Prostate gland (tissue), 2 donors: ENCODE measurements around the gene TARDBP. TPM values are rescaled to one million over a fixed set of nuclear protein-coding genes. Genes with fewer than 3 reads are reported as not detected.
"Not testable (repeated sequence)": the region's sequence is repeated elsewhere in the genome, so short reads cannot be mapped to it uniquely, and the experiment has no call there.

ENCODE experiments used
- DNase-seq: peaks from one replicate; pipeline ENCODE4 v3.0.0-alpha.2; 2019; ENCODE audit warnings: low spot score
- H3K27ac ChIP-seq, 2 donors: fragments of 200-600 bp; sonication (generic); 2 replicates each; pipeline ENCODE4 v1.5.1; 2017 to 2019
- H3K27me3 ChIP-seq: fragments of 200-600 bp; sonication (generic); replicated peaks from 2 replicates; pipeline ENCODE4 v1.5.1; 2019; ENCODE audit not compliant: insufficient read depth
- H3K36me3 ChIP-seq, 2 donors: fragments of 200-600 bp; sonication (generic); 1 replicate in 1 of 2; 2 replicates in 1 of 2; pipeline versions ENCODE4 v1.5.1 to v1.8.1; 2017 to 2019
- H3K4me1 ChIP-seq: fragments of 200-600 bp; sonication (generic); replicated peaks from 2 replicates; pipeline ENCODE4 v1.5.1; 2019
- H3K4me3 ChIP-seq, 2 donors: fragments of 200-600 bp; sonication (generic); 2 replicates each; pipeline ENCODE4 v1.5.1; 2017 to 2019
- H3K9me3 ChIP-seq: fragments of 200-600 bp; sonication (generic); 2 replicates; pipeline ENCODE4 v1.5.1; 2017
- POLR2A ChIP-seq: fragments of 450-650 bp; IDR thresholded peaks from one replicate; pipeline ENCODE4 v1.6.1; 2016; ENCODE audit warnings: antibody characterized with exemption, mild to moderate bottlenecking
- POLR2AphosphoS5 ChIP-seq: sonication (generic); formaldehyde crosslinking; IDR thresholded peaks from one replicate; pipeline ENCODE4 v1.6.1; 2017; ENCODE audit warnings: antibody characterized with exemption
- WGBS: methylation state at CpG from one replicate; pipeline ENCODE4 v1.1.5; 2018; 5-methylcytosine and 5-hydroxymethylcytosine counted together
- intact Hi-C: fragments of 100-400 bp; cut with DNase I; formaldehyde crosslinking; loops from one replicate; pipeline ENCODE4 v1.14.2; 2022
- total RNA-seq, 2 donors: library from RNA; depleted of rRNA; stranded (reverse); fragments of >200 nt; gene quantifications; one replicate each; pipeline ENCODE4 v1.1.0, GENCODE V29; 2016
- TF ChIP-seq, protein P1 (sequence below), 4 experiments: fragments of 200-600 bp in 2 of 4; fragments of 450-650 bp in 2 of 4; sonication (generic) in 2 of 4; IDR thresholded peaks; 1 replicate in 3 of 4; 2 replicates in 1 of 4; pipeline ENCODE4 v1.5.1; 2016 to 2019; ENCODE audit warnings: antibody characterized with exemption in 4 of 4, mild to moderate bottlenecking in 2 of 4, moderate library complexity in 2 of 4

The TARDBP gene
- total RNA-seq, 2 donors from 2014 or later = 93.7 to 151 TPM

- Histone ChIP-seq H3K36me3 (no peaks in the 10 kb centered on the region), H3K27ac (no peak overlapping the region), H3K27me3 (no peaks in the 10 kb centered on the region), H3K4me1 (no peaks in the 10 kb centered on the region), H3K4me3 (no peak overlapping the region), H3K9me3 (no peaks in the 10 kb centered on the region)
- intact Hi-C loops = loop anchor here (10.0 kb wide), 1 partner anchor 213 kb away; no protein-coding TSS in a partner anchor
- DNase-seq = no peak
- 96% methylated on average over 10 of the region's 10 CpGs for WGBS
- TF ChIP-seq POLR2A (no peak), POLR2AphosphoS5 (no peak)
- TF ChIP-seq, protein P1, sequence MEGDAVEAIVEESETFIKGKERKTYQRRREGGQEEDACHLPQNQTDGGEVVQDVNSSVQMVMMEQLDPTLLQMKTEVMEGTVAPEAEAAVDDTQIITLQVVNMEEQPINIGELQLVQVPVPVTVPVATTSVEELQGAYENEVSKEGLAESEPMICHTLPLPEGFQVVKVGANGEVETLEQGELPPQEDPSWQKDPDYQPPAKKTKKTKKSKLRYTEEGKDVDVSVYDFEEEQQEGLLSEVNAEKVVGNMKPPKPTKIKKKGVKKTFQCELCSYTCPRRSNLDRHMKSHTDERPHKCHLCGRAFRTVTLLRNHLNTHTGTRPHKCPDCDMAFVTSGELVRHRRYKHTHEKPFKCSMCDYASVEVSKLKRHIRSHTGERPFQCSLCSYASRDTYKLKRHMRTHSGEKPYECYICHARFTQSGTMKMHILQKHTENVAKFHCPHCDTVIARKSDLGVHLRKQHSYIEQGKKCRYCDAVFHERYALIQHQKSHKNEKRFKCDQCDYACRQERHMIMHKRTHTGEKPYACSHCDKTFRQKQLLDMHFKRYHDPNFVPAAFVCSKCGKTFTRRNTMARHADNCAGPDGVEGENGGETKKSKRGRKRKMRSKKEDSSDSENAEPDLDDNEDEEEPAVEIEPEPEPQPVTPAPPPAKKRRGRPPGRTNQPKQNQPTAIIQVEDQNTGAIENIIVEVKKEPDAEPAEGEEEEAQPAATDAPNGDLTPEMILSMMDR (IDR thresholded peaks at IDR 0.05) = no peak
These were observed 19.3 kb downstream of the TARDBP start for GRCh38 chr1:11031624-11032262.

- intact Hi-C loops = loop anchor here (10.0 kb wide), 1 partner anchor 208 kb away; no protein-coding TSS in a partner anchor
- not testable (repeated sequence) for H3K27ac ChIP-seq, H3K36me3 ChIP-seq, H3K27me3 ChIP-seq, H3K4me1 ChIP-seq, H3K9me3 ChIP-seq, H3K4me3 ChIP-seq, DNase-seq
- 60% methylated on average over 18 of the region's 18 CpGs for WGBS
These were observed 24.7 kb downstream of the TARDBP start for GRCh38 chr1:11037019-11037739.

DNA sequence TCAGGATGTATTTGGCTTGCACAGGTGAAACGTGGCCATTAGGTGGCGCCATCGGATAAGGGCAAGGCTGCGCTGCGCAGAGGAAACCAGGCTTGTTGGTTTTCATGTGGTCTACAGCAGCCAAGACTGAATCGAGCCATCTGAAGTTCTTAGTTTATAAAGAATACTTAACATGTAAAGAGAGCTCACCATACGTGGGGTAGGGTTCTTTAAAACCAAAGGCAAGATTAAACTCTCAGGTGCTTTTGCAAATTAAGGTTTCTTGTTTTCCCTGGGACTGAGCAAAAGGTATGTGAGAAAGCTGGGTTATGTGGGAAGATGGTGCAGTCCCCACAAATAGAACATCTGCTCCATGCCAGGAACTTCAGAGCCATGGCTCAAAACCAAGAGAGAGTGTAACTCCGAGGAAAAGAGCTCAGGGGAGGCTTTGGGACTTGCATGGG, 25.3 kb downstream of the TARDBP start:
- no peak for TF ChIP-seq POLR2A
- TF ChIP-seq, protein P1 (IDR thresholded peaks at IDR 0.05) = peak; percentile 77 to 96 (median 92)
- TF ChIP-seq POLR2AphosphoS5 = peak; percentile 70
- H3K27ac ChIP-seq = no peak overlapping the region
- H3K27me3 ChIP-seq = no peaks in the 10 kb centered on the region
- no peaks in the 10 kb centered on the region for H3K9me3 ChIP-seq
- intact Hi-C loops = loop anchor here (2.0 to 10.0 kb wide), 2 partner anchors 207 to 605 kb away; no protein-coding TSS in a partner anchor
- 0% methylated on average over 8 of the region's 8 CpGs for WGBS
- H3K4me3 ChIP-seq = no peak overlapping the region
- no peaks in the 10 kb centered on the region for H3K36me3 ChIP-seq
- peak; percentile 85 for DNase-seq
- no peaks in the 10 kb centered on the region for H3K4me1 ChIP-seq

DNA sequence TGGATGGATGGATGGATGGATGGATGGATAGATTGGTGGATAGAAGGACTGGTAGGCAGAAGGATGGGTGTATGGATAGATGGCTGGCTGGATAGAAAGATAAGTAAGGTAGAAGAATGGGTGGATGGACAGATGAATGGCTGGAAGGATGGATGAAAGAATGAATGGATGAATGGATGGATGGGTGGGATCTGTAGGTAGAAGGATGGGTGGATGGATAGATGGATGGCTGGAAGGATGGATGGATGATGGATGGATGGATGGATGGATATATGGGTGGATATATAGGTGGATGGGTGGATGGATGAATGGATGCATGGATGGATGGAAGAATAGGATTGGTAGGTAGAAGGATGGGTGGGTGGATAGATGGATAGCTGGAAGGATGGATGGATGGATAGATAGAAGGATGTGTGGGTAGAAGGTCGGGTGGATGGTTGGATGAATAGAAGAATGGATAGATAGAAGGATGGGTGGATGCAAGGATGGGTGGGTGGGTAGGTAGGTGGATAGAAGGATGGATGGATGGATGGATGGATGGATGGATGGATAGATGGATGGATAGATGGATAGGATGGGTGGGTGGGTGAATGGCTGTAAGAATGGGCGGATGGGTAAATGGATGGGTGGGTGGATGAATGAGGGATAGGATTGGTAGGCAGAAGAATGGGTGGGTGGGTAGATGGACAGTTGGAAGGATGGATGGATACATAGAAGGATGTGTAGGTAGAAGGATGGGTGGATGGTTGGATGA, 27.1 kb downstream of the TARDBP start:
- H3K27me3 ChIP-seq = no peaks in the 10 kb centered on the region
- no peak overlapping the region for H3K27ac ChIP-seq
- TF ChIP-seq POLR2A (no peak), POLR2AphosphoS5 (no peak)
- TF ChIP-seq, protein P1 (IDR thresholded peaks at IDR 0.05) = no peak
- H3K36me3 ChIP-seq = no peaks in the 10 kb centered on the region
- no peak for DNase-seq
- WGBS = 76% methylated on average over 2 of the region's 2 CpGs
- intact Hi-C loops = loop anchor here (2.0 to 10.0 kb wide), 2 partner anchors 205 to 603 kb away; no protein-coding TSS in a partner anchor
- no peaks in the 10 kb centered on the region for H3K4me1 ChIP-seq
- H3K4me3 ChIP-seq = no peak overlapping the region
- no peaks in the 10 kb centered on the region for H3K9me3 ChIP-seq

GRCh38 chr1:11040105-11040429, 27.6 kb downstream of the TARDBP start:
- H3K9me3 ChIP-seq, H3K4me3 ChIP-seq, H3K36me3 ChIP-seq, H3K4me1 ChIP-seq, H3K27me3 ChIP-seq, DNase-seq, H3K27ac ChIP-seq, intact Hi-C loops: not testable (repeated sequence)
- WGBS = 92% methylated on average over 7 of the region's 7 CpGs
